NCI-H1092 treated with DMSO at 0.1 percent for 48 hours (cell line): Measurements from ENCODE around the gene CTSZ.

Experiments used
- DNase-seq: peaks from one replicate; lab custom pipeline; 2025; lab: John Stamatoyannopoulos, UW

Gene CTSZ

DNA sequence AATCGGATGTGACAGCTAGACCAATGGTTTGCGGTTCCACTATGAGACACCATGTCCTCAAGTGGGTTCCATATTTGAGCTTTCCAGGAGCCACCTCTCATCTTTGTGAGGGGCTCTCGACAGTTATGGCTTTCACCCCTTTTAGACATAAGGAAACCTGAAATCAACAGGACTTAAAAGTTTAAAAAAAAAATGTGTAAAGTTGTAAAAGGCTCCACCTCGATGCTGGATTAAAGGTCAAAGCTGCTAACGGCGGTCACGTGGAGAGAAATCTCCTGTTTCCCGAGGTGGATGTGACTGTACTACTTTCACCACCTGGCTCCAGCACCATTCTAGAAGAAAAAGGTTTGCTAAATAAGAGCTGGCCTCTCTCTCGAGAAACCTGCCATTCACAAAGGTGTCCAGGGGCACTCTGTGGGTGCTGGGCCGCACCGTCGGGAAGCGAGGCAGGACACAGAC is 24.5 kb upstream of the CTSZ start:
- peak; percentile 45 for DNase-seq

DNA sequence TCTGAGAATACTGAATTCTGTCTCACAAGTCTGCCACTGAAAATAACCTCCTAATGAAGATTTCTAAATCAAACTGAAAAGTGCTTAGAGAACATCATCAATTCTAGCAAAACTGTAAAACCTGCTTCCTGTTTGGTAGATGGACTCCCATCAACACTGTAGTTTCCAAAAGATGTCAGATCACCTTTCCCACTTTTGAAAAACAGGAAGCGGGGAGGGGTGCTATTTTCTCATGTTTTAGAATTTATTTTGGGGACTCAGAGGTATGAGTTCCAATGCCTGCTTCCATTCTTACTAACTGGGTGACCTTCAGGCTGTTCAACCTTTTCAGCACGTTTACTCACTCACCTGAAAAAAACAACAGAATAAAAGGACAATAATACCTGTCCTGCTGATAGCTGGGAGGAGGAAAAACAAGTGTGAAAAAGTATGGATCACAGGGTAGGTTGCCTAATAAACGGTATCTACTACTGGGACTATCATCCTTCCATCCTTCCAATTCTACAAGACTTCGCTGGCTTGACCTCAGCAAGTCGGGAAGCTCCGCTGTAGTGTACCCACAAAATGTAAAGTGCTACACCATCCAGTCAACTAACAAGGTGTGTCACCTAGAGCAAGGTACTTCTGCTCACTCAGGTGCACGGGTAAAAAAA is 24.0 kb upstream of the CTSZ start:
- DNase-seq = no peak

DNA sequence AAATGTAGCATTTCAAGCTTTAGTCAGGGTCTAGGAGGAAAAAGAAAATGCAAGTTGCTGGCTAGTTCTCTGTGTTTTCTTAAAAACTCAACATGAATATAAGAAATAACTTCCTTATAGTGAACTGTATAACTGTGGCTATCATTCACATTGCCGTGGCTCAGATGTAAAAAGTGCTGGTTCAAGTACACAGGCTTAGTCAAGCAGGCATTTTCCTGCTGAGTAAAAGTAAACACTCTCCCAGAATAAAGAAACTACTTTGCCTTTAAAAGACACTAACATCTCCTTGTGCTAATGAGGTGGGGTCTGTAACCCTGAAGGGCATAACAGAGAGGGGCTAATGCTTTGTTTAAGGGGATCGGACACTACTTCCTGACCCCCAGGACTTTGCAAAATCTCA is 21.8 kb upstream of the CTSZ start:
- no peak for DNase-seq

DNA sequence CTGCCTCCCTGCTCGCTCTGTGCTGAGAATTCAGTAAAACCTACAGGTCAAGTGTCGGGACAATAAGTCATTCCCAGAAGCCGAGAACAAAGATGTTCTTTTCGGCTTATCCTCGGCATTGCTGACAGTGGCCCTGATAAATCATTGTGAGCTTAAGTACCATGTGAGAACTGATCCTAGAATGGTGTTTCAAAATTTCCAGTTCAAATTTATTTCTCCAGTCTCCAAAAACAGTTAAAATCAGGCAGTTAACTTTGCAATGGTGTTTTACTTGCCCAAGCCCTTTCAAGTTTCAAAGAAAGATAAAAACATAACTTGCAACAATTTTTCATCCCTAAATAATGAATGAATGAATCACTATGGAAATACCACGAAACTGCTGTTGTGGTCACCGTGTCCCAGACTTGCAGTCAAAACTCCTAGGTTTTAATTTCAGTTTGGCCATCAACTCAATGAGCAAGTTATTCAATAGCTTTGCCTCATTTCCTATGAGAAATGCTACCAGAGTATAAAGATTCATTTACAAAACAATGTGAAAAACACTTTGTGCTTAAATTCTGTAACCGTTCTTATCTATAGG is 20.8 kb upstream of the CTSZ start:
- DNase-seq = no peak

DNA sequence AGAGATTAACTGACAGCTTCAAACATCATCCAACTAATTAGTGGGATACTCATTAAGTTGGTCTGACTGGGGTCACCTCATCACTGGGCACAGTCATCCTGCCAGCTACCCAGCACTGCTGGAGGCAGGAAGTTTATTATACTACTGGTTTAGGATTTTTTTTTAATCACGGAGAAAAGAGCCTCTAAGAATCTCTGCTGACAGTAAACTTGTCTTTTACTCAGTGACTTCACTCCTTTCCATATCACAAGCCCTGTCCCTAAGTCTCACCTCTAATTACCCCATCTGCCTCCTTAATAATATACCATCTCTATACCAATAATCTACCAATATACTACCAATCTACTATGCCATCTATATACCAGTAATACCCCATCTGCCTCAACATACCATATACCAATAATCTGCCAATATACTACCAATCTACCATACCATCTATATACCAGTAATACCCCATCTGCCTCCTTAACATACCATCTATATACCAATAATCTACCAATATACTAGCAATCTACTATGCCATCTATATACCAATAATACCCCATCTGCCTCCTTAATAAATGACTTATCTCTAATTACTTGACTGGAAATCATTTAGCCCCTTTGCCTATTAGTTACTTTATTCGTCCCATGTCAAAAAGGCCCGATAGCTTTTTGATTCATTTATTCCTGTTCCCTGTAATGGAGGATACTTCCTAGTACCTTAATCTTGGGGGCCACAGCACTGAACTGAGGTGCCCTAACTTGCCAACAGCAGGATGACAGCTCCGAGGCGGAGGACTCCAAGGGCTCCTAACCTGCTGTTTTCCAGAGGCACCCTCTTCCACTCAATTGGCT is 20.1 kb upstream of the CTSZ start:
- no peak for DNase-seq

DNA sequence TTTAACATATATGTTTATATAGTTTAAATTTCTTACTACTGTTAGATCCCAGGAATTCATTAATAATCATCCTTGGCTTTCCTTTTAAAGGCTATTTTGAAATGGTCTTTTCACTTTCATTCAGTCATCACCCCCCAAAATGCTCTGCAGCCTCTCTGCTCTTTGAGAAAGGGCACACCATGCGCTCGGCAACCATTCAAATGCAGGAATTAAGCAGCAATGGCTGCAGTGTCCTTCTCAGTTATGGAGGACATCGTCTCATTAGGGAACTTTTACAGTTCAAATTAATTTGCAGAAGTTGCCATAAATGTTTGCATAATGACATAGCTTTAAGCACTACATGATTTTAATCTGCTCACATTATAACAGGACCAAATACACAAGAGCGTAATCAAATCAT is 18.5 kb upstream of the CTSZ start:
- no peak for DNase-seq

DNA sequence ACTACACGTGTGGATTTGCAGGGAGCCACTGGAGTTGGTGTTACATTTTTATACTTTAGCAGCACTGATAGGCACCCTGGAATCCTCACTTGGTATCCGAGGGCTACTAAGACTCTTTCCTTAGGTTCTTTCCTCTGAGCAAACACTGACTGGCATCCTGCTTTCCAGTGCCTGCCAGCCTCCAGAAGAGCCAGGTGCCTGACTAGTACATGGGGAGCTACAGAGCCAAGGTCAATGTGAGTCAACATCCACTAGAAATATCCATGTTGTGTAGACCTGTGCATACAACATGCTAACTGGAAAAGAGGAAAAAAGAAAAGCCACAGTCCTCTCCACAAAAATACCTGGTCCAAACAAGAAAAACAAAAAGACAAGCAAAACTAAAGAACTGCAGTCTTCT is 18.0 kb upstream of the CTSZ start:
- DNase-seq = no peak

DNA sequence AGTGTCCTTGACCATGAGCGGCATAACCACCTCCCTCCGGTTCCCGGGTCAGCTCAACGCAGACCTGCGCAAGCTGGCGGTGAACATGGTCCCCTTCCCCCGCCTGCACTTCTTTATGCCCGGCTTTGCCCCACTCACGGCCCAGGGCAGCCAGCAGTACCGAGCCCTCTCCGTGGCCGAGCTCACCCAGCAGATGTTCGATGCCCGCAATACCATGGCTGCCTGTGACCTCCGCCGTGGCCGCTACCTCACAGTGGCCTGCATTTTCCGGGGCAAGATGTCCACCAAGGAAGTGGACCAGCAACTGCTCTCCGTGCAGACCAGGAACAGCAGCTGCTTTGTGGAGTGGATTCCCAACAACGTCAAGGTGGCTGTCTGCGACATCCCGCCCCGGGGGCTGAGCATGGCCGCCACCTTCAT is 17.1 kb upstream of the CTSZ start:
- no peak for DNase-seq

DNA sequence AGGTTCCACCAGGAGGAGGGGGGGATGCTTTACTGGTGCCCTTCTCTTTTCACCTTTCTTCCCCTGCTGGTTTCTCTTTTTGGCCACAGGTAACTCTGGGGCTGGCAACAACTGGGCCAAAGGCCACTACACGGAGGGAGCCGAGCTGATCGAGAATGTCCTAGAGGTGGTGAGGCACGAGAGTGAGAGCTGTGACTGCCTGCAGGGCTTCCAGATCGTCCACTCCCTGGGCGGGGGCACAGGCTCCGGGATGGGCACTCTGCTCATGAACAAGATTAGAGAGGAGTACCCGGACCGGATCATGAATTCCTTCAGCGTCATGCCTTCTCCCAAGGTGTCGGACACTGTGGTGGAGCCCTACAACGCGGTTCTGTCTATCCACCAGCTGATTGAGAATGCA is 16.6 kb upstream of the CTSZ start:
- no peak for DNase-seq

DNA sequence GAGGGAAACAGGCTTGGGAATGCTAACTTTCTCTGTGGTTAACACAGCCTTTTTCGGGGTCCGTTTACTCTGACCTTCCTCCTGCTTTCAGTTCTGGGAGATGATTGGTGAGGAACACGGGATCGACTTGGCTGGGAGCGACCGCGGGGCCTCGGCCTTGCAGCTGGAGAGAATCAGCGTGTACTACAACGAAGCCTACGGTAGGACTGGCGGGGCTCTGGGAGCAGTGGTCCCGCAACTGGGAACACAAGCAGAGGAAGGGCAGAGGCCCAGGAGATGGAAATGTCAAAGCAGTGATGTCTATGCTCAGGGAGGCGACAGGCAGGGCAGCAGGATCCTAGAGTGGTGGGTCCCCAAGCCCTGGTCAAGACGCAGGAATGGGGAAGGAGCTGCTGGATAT is 15.7 kb upstream of the CTSZ start:
- DNase-seq = no peak

DNA sequence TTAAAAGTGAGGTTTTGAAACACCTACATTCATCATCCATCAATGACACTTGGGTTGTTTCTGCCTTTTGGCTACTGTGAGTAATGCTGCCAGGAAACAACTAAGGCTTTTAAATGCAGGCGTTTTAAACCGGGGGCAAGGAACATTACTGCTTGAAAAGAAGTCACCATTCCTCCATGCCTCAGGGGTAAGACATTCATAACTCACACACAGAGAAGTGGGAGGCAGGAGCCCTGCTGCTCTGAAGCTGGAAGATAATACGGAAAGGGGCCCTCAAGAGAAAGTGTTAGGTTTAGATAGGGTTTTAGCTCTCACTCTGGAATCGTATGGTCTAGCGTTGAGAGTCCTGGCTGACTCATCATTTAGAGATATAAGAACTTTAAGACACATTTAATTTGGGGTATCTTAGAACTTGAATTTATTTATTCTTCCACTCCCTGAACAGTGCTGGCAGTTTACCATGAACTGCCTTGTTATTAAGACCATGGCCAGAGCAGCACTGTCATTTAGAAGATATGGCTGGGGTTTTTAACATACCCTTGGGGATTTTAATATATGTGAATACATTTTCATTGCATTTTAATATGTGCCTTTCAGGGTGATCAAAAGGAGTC is 14.0 kb upstream of the CTSZ start:
- no peak for DNase-seq

DNA sequence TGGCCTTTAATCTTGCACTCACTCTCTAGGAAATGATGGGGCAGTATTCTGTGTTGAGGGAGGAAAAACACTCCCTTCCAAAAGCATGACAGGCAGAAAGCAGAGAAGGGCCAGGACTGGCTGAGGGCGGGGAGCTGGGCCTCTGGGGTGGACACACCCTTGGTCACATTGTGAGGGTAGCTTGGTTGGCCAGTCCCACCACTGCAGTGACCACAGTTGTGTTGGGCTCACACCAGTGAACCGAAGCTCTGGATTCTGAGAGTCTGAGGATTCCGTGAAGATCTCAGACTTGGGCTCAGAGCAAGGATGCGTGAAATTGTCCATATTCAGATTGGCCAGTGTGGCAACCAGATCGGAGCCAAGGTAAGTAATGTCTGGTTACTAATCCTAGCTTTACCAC is 12.2 kb upstream of the CTSZ start, which contains the start of gene TUBB1:
TSS of gene TUBB1 (plus strand) at position 213 of the 400 bp plus-strand sequence. CDS start at position 307, 94 bp downstream.
- DNase-seq = no peak

DNA sequence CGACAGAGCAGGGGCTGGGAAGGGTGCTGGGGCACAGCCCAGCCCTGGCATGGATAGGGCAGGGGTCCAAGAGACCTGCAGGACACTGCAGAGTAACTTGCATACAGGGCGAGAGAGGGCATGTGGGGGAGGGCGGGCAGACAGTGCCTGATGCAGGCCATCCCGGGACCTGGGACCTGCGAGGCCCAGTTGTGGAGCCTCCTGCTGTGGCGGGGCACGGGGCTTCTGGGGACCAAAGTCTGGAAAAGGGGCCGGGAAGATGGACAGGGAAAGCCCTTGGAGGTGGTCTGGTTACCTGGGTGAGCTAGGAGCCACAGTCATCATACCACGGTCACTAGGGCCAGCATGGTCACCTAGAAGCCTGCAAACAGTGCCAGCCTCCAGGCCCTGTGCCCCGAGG is 11.8 kb upstream of the CTSZ start:
- no peak for DNase-seq

DNA sequence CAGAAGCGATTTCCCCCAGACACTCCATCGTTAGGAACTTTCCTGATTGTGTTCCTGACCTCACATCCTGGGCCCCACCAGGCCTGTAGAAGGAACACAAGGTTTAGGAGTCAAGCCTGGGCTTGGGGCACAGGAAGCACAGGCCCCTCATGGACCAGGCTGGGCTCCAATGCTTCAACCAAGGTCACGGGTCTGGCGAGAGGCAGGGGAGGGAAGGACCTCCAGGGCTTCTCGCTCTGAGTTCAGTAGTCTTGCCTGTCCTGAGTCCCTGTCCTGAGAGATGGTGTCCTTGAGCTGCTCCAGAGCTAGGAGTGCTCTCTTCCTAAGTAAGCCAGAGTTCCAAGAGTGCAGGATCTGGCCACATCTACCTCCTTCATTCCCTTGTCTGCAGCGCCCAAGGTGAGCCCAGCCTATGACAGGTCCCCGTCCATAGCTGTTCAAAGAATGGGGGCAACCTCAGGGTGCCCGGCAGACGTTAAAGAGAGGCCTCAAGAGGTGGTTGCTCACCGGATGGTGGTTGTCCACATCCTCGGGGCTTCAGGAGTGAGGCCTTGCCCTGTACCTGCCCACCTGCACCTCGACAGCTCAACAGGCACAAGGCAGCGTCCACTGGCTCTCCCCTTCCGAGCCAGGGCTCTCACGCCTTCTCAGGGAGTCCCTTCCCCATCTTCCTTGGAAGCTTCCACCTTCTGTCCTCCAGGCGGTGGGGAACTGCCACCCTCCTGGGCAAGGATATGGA is 10.6 kb upstream of the CTSZ start:
- DNase-seq = no peak

DNA sequence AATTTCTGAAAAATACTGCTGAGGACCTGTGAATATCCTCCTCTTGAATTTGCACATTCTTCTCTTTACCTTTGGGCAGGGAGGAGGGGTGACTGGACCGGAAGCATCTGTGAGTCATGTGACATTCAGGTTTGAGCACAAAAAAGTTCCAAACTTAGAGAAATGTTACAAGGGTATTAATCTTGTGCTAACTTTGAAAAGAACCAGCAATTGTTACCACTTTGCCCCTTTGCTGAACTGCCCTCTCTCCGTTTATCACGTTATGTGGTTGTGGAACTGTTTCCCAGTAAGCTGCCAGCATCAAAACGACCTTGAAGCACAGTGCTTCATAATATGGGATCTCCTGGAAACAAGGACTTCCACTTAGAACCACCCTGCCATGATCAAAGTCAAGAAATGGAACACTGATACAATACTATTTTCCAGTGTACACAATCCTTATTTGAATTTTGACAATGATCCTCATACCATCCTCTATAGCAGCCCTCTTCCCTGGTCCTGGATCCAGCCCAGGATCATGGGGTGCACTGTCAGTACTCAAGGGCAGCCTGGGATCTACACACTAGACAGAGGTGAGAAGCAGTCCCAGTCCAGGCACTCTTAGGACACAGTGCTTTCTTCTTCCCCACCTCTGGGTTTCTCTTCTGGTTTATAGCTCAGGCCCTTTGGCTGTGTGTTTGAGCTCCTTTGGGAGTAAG is 9.9 kb upstream of the CTSZ start:
- DNase-seq = no peak

DNA sequence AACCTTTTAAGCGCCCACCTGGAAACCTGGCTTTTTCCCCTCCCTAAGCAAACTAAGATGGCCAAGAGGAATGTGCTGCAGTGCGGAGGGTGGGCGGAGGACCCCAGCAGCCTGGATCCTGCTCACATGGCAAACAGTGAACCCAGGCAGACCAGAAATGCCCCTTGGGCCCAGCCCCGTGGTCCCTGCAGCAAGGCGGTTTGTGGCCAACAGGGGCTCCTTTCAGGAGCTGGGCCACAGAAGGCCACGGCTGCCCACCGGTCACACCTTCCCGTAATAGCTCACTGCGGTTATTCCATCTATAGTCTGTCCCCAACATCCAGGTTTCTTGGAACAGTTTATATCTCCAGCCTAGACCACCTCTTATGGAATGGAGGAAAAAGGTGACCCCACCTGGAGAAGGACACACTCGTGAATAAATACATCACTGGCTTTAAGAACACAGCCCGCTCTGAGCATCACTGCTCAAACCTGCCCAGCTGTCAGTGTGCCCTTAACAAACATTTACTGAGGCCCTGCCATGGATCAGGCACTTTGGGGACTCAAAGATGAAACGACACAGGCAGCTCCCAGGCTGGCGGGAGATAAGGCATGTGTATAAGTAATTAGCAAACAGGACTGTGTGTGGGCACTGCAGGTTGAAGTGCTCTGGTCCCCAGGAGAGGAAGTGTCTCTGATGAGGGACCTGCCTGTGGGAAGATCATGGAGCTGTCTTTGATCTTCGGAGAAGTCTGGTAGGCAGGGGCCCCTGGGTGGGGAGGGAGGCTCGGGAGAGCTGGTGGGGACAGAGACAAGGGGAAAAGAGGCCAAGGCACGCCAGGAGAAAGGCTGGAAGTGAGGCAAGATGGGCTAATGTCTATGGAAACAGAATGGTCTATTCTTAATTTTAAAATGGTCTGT is 9.0 kb upstream of the CTSZ start:
- no peak for DNase-seq

DNA sequence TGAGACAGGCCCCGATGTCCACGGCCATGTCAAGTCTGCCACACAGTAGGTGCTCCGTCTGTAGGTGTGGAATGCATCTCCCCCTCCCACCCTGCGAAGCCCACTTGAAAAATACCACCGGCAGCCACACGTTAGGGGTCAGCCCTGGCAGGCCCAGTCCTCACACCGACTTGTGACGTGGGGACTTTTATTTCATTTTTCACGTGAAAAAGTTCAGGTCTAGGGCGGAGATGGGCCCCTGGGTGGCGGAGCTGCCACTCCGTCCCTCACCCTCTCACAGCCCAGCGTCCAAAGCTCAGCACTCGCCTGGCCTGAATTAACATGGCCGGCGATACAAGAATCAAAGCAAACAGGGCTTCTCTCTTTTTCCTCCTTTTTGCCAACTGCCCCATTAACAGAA is 8.4 kb upstream of the CTSZ start:
- DNase-seq = no peak

DNA sequence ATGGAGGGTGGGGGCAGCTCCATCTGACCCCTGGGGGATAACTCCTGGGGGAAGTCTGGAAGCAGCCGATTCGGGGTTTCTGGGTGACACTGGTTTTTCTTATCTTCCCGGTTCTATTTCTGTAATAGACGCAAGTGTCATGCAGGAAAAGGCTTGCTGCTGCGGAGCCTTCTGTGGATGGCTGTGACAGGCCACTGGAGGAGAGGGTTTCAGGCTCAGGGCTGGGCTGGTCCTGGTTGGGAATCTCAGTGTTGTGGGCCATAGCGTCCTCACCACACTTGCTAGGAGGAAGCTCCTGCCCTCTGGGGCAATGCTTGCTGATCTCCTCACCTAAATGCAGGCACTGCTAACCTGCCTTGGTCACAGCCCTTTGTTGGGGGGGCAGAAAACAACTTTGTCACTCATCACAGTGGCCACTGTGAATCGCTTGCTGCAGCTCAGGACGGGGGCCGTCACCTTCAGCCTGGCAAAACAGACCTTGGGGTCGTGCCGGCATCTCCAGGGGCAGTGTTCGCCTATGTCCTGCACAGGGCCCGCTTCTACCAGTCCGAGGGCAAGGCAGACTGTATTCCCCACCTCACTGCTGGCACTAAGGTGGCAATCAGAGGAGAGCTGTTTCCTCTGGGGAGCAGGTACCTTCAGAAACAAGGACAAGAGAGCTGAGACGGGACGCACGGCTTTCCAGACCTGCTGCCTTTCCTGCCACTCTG is 7.8 kb upstream of the CTSZ start:
- no peak for DNase-seq

DNA sequence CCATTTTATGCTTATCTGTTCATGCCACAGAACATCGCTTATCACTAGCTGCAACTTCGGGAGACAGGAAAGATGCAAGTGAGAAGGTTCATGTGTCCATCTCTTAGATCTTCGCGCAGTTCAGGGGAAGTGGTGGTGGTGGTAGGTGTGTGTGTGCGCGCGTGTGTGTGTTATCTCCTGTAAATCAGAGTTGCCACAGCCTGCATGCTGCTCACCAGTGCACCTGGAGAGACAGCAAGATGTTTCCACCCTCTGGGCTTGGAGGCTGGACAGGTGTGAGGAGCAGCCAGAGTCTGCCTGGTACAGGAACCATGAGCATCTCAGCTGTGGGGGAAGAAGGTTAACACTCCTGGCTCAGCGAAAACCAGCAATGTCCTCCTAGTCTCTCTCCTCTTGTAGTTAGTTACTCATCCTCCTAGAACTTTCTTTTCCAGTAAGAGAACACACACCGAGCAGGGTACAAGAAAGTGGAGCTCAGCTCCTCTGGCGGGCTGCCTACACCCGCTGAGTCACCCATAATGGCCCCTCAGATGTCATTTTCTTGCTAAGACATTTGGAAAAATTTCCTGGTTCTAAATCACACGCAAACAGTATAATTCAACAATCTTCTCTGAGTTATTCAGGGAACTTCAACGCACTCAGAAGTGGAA is 7.0 kb upstream of the CTSZ start:
- DNase-seq = no peak
